Lung (tissue), 12 donors: ENCODE results near the gene RANBP17. TPM values are rescaled to one million over a fixed set of nuclear protein-coding genes. Genes with fewer than 3 reads are reported as not detected.

Source experiments
- ATAC-seq: fragments of 200-7000 bp; cut with Tn5 transposase; one replicate; pipeline ENCODE4 v1.9.1; 2020; ENCODE audit warnings: moderate number of reproducible peaks; ENCODE audit not compliant: insufficient read depth, low FRiP score
- DNase-seq, 3 donors: peaks; one replicate each; pipeline ENCODE4 v3.0.0-alpha.2; 2013 to 2017
- H3K27ac ChIP-seq, 2 donors: one replicate each; pipeline ENCODE4 v1.5.1; 2013; ENCODE audit warnings: mild to moderate bottlenecking in 2 of 2, moderate library complexity in 2 of 2, control low read depth in 1 of 2, inconsistent platforms in 1 of 2, low read depth in 1 of 2, low read length in 1 of 2
- H3K27me3 ChIP-seq, 3 donors: one replicate each; pipeline ENCODE4 v1.5.1; 2013; ENCODE audit warnings: low read length in 2 of 3; ENCODE audit not compliant: control insufficient read depth in 3 of 3, insufficient read depth in 3 of 3
- H3K36me3 ChIP-seq, 4 donors: one replicate each; pipeline ENCODE4 v1.5.1; 2013; ENCODE audit warnings: low read length in 4 of 4, mild to moderate bottlenecking in 1 of 4, moderate library complexity in 1 of 4; ENCODE audit not compliant: control insufficient read depth in 4 of 4, insufficient read depth in 4 of 4
- H3K4me1 ChIP-seq, 5 donors: one replicate each; pipeline ENCODE4 v1.5.1; 2013; ENCODE audit warnings: low read length in 5 of 5, mild to moderate bottlenecking in 2 of 5, moderate library complexity in 1 of 5; ENCODE audit not compliant: control insufficient read depth in 5 of 5, insufficient read depth in 5 of 5
- H3K4me3 ChIP-seq: one replicate; pipeline ENCODE4 v1.5.1; 2013; ENCODE audit warnings: mild to moderate bottlenecking, control low read depth, moderate library complexity
- H3K9ac ChIP-seq, 2 donors: one replicate each; pipeline ENCODE4 v1.5.1; 2013; ENCODE audit warnings: low read length in 2 of 2, control low read depth in 1 of 2; ENCODE audit not compliant: insufficient read depth in 1 of 2
- H3K9me3 ChIP-seq, 4 donors: one replicate each; pipeline ENCODE4 v1.5.1; 2013; ENCODE audit warnings: low read length in 3 of 4, mild to moderate bottlenecking in 1 of 4, moderate library complexity in 1 of 4; ENCODE audit not compliant: control insufficient read depth in 4 of 4, insufficient read depth in 3 of 4
- WGBS, 2 donors: extraction: QIAGEN DNeasy Blood & Tissue Kit; methylation state at CpG; one replicate each; pipeline ENCODE4 v1.1.7; 2013; 5-methylcytosine and 5-hydroxymethylcytosine counted together
- polyA plus RNA-seq, 2 donors: library from polyadenylated mRNA; stranded (reverse); fragments of 200-250 nt; gene quantifications; one replicate each; pipeline ENCODE4 v1.2.1, GENCODE V29; 2013
- total RNA-seq, 2 donors: library from RNA; depleted of rRNA in 1 of 2; stranded (reverse); fragments of >200 nt in 1 of 2; gene quantifications; one replicate each; pipeline ENCODE4 v1.2.1, GENCODE V29; 2014 to 2021
- TF ChIP-seq, protein P1 (sequence below): IDR thresholded peaks from 2 replicates; pipeline ENCODE4 v1.5.1; 2012; ENCODE audit warnings: mild to moderate bottlenecking; ENCODE audit errors: control extremely low read depth, extremely low read depth
- donor health status: control.
- donor health status: control.
- donor health status: Bipolar disorder and iron deficiency.
- donor health status: healthy.
- donor health status: DM: yes; HTN: yes; CAD: no.

Gene RANBP17
- total and polyA plus RNA-seq, 4 donors, result 1.8 to 130 (median 11.0) TPM

- Histone ChIP-seq H3K27me3 (peaks cover 20 to 90% (median 79%) of the 10 kb centered on the region in 3 donors), H3K27ac (no peak overlapping the region), H3K9me3 (peaks cover 0 to 14% (median 0%) of the 10 kb centered on the region in 4 donors), H3K36me3 (no peaks in the 10 kb centered on the region), H3K4me1 (peaks cover 0 to 45% (median 15%) of the 10 kb centered on the region in 5 donors), H3K9ac (no peak overlapping the region), H3K4me3 (no peak overlapping the region)
- ATAC-seq (no peak), DNase-seq (no peak)
- TF ChIP-seq, protein P1, sequence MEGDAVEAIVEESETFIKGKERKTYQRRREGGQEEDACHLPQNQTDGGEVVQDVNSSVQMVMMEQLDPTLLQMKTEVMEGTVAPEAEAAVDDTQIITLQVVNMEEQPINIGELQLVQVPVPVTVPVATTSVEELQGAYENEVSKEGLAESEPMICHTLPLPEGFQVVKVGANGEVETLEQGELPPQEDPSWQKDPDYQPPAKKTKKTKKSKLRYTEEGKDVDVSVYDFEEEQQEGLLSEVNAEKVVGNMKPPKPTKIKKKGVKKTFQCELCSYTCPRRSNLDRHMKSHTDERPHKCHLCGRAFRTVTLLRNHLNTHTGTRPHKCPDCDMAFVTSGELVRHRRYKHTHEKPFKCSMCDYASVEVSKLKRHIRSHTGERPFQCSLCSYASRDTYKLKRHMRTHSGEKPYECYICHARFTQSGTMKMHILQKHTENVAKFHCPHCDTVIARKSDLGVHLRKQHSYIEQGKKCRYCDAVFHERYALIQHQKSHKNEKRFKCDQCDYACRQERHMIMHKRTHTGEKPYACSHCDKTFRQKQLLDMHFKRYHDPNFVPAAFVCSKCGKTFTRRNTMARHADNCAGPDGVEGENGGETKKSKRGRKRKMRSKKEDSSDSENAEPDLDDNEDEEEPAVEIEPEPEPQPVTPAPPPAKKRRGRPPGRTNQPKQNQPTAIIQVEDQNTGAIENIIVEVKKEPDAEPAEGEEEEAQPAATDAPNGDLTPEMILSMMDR, result no peak
- WGBS, 2 donors, result 5% methylated on average over 36 of the region's 36 CpGs
These were observed 453.6 kb downstream of the RANBP17 start for GRCh38 chr5:171315386-171315891.

GRCh38 chr5:171315925-171316257 is 454.1 kb downstream of the RANBP17 start:
- DNase-seq (no peak), ATAC-seq (no peak)
- no peaks in the 10 kb centered on the region for H3K36me3 ChIP-seq
- TF ChIP-seq, protein P1, result no peak
- no peak overlapping the region for H3K4me3 ChIP-seq
- no peak overlapping the region for H3K27ac ChIP-seq
- H3K4me1 ChIP-seq, result peaks cover 0 to 41% (median 14%) of the 10 kb centered on the region in 5 donors
- H3K9ac ChIP-seq, result no peak overlapping the region
- peaks cover 0 to 14% (median 0%) of the 10 kb centered on the region in 4 donors for H3K9me3 ChIP-seq
- 12 to 16% methylated on average over 20 of the region's 20 CpGs for WGBS, 2 donors
- peaks cover 19 to 90% (median 77%) of the 10 kb centered on the region in 3 donors for H3K27me3 ChIP-seq

DNA sequence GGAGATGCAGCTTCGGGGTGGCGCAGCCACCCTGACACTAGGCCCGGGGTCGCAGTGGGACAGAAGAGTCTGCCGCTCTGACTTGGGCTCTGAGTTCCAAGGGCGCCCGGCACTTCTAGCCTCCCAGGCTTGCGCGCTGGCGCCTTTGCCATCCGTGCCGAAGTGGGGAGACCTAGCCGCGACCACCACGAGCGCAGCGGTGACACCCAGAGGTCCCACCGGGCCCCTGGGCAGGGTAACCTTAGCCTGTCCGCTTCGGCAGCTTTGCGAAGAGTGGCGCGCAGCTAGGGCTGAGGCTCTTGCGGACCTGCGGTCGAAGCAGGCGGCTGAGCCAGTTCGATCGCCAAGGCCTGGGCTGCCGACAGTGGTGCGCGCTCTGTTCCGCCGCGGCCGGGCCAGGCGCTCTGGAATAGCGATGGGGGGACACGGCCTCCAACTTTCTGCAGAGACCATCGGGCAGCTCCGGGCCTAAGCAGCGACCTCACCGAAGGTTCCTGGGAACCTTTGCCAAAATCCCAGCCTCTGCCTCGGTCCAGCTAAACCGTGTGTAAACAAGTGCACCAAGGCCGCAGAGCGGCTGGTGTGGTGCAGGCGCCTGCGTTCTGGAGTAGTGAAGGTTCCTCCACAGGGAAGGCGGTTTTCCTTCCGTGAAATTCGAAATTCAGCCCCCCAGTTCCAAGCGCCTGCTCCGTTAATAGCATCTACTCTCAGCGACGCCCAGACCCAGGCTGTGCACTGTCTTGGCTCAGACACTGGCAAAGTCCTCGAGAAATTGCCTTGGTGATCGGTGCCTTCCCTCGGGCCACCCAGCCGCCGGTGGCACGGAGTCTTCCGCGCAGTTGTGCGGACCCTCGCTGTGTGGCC is 454.7 kb downstream of the RANBP17 start:
- Histone ChIP-seq H3K4me1 (peaks cover 0 to 35% (median 8%) of the 10 kb centered on the region in 5 donors), H3K4me3 (no peak overlapping the region), H3K27me3 (peaks cover 19 to 95% (median 81%) of the 10 kb centered on the region in 3 donors), H3K36me3 (no peaks in the 10 kb centered on the region), H3K27ac (no peak overlapping the region), H3K9ac (no peak overlapping the region), H3K9me3 (peaks cover 0 to 16% (median 0%) of the 10 kb centered on the region in 4 donors)
- peak in 1 of 3 donors; percentile 30 for DNase-seq
- no peak for ATAC-seq
- WGBS, 2 donors, result 5 to 7% methylated on average over 65 to 66 of the region's 66 CpGs
- TF ChIP-seq, protein P1, result no peak
